Measurements from ENCODE around the gene ESR1. TPM values are rescaled to one million over a fixed set of nuclear protein-coding genes. Genes with fewer than 3 reads are reported as not detected.
"Not testable (repeated sequence)": the region's sequence is repeated elsewhere in the genome, so short reads cannot be mapped to it uniquely, and the experiment has no call there.

The ESR1 gene
- total and polyA plus RNA-seq, 2 experiments from 2014 or later = 1.6 to 5.1 TPM

- H3K36me3 ChIP-seq = peaks cover 53% of the 10 kb centered on the region
- TF ChIP-seq, protein P1, sequence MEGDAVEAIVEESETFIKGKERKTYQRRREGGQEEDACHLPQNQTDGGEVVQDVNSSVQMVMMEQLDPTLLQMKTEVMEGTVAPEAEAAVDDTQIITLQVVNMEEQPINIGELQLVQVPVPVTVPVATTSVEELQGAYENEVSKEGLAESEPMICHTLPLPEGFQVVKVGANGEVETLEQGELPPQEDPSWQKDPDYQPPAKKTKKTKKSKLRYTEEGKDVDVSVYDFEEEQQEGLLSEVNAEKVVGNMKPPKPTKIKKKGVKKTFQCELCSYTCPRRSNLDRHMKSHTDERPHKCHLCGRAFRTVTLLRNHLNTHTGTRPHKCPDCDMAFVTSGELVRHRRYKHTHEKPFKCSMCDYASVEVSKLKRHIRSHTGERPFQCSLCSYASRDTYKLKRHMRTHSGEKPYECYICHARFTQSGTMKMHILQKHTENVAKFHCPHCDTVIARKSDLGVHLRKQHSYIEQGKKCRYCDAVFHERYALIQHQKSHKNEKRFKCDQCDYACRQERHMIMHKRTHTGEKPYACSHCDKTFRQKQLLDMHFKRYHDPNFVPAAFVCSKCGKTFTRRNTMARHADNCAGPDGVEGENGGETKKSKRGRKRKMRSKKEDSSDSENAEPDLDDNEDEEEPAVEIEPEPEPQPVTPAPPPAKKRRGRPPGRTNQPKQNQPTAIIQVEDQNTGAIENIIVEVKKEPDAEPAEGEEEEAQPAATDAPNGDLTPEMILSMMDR (IDR thresholded peaks at IDR 0.05; ENCODE audit: low read depth, low read length) = no peak
- DNase-seq (ENCODE audit: low read depth in 1 of 2, low spot score in 1 of 2) = no peak
These were observed 329.0 kb downstream of the ESR1 start for GRCh38 chr6:152136449-152136825.

DNA sequence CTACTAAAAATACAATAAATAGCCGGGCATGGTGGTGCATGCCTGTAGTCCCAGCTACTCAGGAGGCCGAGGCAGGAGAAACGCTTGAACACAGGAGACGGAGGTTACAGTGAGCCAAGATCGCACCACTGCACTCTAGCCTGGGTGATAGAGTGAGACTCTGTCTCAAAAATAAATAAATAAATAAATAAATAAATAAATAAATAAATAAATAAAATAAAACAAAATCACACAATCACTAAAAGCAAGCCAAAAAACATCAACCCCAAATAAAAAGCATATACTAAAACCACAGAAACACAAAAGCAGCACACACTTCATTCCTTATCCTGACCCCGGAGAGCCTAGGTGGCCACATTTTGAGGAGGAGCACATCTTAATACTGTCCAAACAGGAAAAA is 330.9 kb downstream of the ESR1 start:
- H3K36me3 ChIP-seq = peaks cover 42% of the 10 kb centered on the region
- not testable (repeated sequence) for H3K4me1 ChIP-seq (ENCODE audit: low read depth)

More at GRCh38 chr6:152136449-152136825, 329.0 kb downstream of the ESR1 start:
- H3K9me3 ChIP-seq (ENCODE audit: low read depth) = no peaks in the 10 kb centered on the region
- H3K4me1 ChIP-seq (ENCODE audit: low read depth) = no peaks in the 10 kb centered on the region
- H3K27ac ChIP-seq = no peak overlapping the region
- H3K4me3 ChIP-seq = no peak overlapping the region
- H3K27me3 ChIP-seq = no peaks in the 10 kb centered on the region

GRCh38 chr6:152142105-152142504 is 334.6 kb downstream of the ESR1 start:
- no peak for DNase-seq (ENCODE audit: low read depth in 1 of 2, low spot score in 1 of 2)
- Histone ChIP-seq H3K27me3 (no peaks in the 10 kb centered on the region), H3K27ac (no peak overlapping the region), H3K4me3 (no peak overlapping the region), H3K9me3 (ENCODE audit: low read depth) (no peaks in the 10 kb centered on the region), H3K4me1 (ENCODE audit: low read depth) (no peaks in the 10 kb centered on the region), H3K36me3 (peaks cover 19% of the 10 kb centered on the region)
- TF ChIP-seq, protein P1 (IDR thresholded peaks at IDR 0.05; ENCODE audit: low read depth, low read length) = no peak

More for the DNA sequence above, 330.9 kb downstream of the ESR1 start:
- not testable (repeated sequence) for DNase-seq (ENCODE audit: low read depth in 1 of 2, low spot score in 1 of 2); H3K9me3 ChIP-seq (ENCODE audit: low read depth); H3K27me3 ChIP-seq; H3K4me3 ChIP-seq; H3K27ac ChIP-seq

GRCh38 chr6:152143359-152143758 is 335.9 kb downstream of the ESR1 start:
- H3K36me3 ChIP-seq = peaks cover 16% of the 10 kb centered on the region
- no peak overlapping the region for H3K27ac ChIP-seq
- no peaks in the 10 kb centered on the region for H3K4me1 ChIP-seq (ENCODE audit: low read depth)
- H3K27me3 ChIP-seq = no peaks in the 10 kb centered on the region
- H3K4me3 ChIP-seq = no peak overlapping the region
- H3K9me3 ChIP-seq (ENCODE audit: low read depth) = no peaks in the 10 kb centered on the region
- TF ChIP-seq, protein P1 (IDR thresholded peaks at IDR 0.05; ENCODE audit: low read depth, low read length) = no peak
- no peak for DNase-seq (ENCODE audit: low read depth in 1 of 2, low spot score in 1 of 2)

DNA sequence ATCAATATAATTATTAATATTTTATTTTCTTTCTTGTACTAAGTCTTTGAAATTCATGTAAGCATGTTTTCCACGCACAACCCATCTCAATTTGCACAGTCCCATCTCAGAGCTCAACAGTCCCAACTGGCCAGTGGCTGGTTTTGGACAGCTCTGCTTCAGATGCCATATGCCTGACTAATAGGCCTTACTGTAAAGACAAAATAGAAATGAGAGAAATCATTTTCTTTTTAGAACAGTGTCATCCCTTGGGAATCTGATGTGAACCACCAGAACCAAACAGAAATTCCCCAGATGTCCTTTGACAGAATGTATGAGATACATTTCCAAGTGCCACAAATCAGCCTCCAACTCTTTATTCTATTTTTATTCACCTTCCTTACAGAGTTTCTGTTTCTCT is 338.9 kb downstream of the ESR1 start:
- TF ChIP-seq, protein P1 (IDR thresholded peaks at IDR 0.05; ENCODE audit: low read depth, low read length) = no peak
- no peaks in the 10 kb centered on the region for H3K9me3 ChIP-seq (ENCODE audit: low read depth)
- no peak overlapping the region for H3K27ac ChIP-seq
- H3K4me1 ChIP-seq (ENCODE audit: low read depth) = no peaks in the 10 kb centered on the region
- H3K4me3 ChIP-seq = no peak overlapping the region
- DNase-seq (ENCODE audit: low read depth in 1 of 2, low spot score in 1 of 2) = peak in 1 of 2 donors; percentile 57
- H3K36me3 ChIP-seq = peaks cover 37% of the 10 kb centered on the region
- H3K27me3 ChIP-seq = no peaks in the 10 kb centered on the region

DNA sequence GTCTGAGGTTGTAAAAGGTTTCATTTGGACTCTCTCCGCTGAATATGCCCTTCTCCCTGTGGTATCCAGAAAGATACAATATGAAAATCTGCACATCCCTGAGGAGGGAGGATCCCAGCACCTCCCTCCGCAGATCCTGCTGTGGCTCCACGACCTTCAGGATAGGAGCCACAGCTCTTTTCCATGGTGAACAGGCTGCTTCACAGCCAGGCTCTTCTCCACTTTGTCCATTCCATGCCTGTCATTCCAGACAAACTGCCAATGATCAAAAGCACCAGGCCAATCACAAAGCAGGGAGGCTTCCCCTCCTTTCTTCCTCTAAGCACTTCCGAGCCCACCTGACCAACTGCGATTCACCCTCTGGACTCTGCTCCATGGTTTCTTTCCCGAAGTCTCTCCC is 339.8 kb downstream of the ESR1 start:
- no peak for DNase-seq (ENCODE audit: low read depth in 1 of 2, low spot score in 1 of 2)
- Histone ChIP-seq H3K4me1 (ENCODE audit: low read depth) (no peaks in the 10 kb centered on the region), H3K27ac (no peak overlapping the region), H3K9me3 (ENCODE audit: low read depth) (no peaks in the 10 kb centered on the region), H3K27me3 (no peaks in the 10 kb centered on the region), H3K4me3 (no peak overlapping the region), H3K36me3 (peaks cover 44% of the 10 kb centered on the region)
- TF ChIP-seq, protein P1 (IDR thresholded peaks at IDR 0.05; ENCODE audit: low read depth, low read length) = no peak
